M059J (cell line): ENCODE results near the gene B3GLCT. TPM values are rescaled to one million over a fixed set of nuclear protein-coding genes. Genes with fewer than 3 reads are reported as not detected.
"Not testable (repeated sequence)": the region's sequence is repeated elsewhere in the genome, so short reads cannot be mapped to it uniquely, and the experiment has no call there.

ENCODE experiments used
- DNase-seq: peaks from one replicate; pipeline ENCODE4 v3.0.0-alpha.2; 2012; ENCODE audit warnings: low read depth
- total RNA-seq: library from RNA; depleted of rRNA; stranded (reverse); fragments of >200 nt; shearing (Covaris generic); gene quantifications from 2 replicates; pipeline ENCODE4 v1.2.3, GENCODE V29; 2014; rRNA removed

The B3GLCT gene
- total RNA-seq, result 22.1 and 23.2 TPM in 2 replicates

GRCh38 chr13:31199849-31200636 lies at the start of gene B3GLCT:
Gene B3GLCT, plus strand, starts transcription at chr13:31199975. Its CDS starts 110 bp downstream, at chr13:31200085.
- peak; percentile 71 for DNase-seq

- DNase-seq, result no peak
These were observed 49.3 kb upstream of the B3GLCT start for GRCh38 chr13:31150315-31150985.

- DNase-seq, result no peak
These were observed 47.9 kb upstream of the B3GLCT start for GRCh38 chr13:31151837-31152236.

- DNase-seq, result no peak
These were observed 44.8 kb upstream of the B3GLCT start for GRCh38 chr13:31154939-31155338.

DNA sequence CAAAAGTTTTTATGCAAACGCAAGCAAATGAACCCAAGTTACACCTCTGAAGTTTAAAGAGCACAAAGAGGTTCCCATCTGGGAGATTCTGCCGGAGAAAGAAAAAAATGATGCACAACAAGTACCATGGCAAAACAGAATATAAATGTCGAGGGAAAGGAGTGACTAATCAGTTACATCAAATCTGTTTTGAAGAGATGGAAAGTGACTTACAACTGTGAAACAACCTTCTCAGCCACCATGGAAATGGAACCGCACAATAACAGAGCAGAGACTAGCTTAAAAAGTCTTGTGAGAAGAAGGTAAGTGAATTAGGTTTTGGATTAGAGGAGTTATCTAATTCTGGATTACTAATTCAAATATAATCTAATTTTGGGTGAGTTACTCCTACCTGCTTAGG lies 40.5 kb upstream of the B3GLCT start:
- DNase-seq, result peak; percentile 15

GRCh38 chr13:31160857-31161556 lies 38.8 kb upstream of the B3GLCT start:
- DNase-seq, result peak; percentile 69

- peak; percentile 97 for DNase-seq
These were observed 38.1 kb upstream of the B3GLCT start, which contains the start of gene HSPH1 for GRCh38 chr13:31161557-31162150. Gene HSPH1, minus strand, starts transcription at chr13:31161904. Its CDS starts 322 bp downstream, at chr13:31161582.

DNA sequence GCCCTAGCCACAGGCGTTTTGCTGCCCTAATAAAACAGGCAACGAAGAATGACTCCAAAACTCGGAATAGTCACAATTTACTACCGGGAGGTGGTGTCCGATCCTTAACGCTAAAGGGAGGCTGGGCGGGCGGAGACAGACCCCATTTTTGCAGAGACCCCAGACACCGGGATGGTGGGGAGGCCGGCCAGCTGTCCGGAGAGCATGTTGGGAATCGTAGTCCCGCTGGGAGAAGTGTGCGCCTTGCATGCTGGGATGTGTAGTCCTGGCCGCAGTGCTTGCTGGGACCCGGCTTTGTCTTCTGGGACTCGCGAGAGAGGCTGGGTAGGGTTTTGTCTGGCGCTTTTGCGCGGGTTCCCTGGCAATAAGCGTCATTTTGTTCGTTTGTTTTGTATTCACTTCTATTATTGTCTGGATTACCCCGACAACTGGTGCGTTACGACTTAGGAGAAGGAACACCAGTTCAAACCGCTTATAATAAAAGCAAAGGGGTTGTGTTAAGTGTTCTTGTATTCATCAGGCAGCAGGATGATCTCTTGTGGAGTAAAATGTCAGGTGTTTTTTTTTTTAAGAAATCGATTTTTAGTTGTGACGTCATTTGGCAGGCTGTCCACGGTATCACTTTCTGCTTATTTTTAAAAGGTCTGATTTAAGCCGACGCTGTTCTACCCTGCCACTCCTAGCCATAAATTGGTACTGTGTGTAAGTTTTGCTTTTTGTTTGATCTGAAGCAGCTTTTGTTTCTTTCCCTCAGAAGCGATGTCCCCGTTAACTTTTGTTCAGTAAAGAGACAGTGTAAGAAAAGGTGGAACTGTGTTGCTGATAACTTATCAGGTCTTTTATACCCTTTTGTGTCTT lies 37.4 kb upstream of the B3GLCT start:
- DNase-seq, result peak; percentile 97

DNA sequence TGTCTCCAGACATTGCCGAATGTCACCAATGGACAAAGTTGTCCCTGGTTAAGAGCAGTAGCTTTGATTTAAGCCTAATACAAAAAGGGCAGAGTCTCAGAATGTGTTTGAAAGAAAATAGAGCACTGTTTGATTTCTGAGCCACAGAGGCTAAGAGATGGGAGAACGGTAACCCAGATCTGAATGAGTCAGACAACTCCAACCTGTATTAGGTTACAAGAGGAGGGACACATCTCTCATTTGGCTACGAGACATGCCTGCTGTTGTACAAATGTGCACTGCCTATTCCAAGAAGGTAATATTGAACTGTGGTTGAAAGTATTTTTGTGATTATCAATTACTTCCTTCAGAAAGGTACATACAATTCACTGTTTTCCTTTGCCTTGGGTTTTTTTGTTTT lies 33.2 kb upstream of the B3GLCT start:
- peak; percentile 65 for DNase-seq

- DNase-seq, result no peak
These were observed 32.3 kb upstream of the B3GLCT start for GRCh38 chr13:31167490-31167889.

GRCh38 chr13:31168166-31168565 lies 31.6 kb upstream of the B3GLCT start:
- DNase-seq, result no peak

DNA sequence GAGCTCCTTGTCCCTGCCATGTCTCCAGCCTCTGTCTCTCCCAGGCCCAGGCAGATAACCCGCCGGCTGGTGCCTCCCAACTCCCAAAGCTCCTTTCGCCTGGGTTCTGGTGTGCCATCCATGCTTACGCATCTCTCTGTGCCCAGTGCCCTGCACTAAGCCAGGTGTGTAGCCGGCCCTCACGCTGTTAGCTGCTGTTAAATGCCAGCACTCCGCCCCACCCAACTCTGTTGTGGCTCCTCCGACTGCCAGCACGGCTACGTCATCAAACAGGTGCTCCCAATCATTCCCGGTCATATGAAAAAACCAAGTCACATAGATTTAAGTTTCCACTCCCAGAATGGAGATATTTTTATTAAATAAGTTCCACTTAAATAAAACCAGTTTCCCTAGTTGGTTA lies 31.0 kb upstream of the B3GLCT start:
- DNase-seq, result no peak

DNA sequence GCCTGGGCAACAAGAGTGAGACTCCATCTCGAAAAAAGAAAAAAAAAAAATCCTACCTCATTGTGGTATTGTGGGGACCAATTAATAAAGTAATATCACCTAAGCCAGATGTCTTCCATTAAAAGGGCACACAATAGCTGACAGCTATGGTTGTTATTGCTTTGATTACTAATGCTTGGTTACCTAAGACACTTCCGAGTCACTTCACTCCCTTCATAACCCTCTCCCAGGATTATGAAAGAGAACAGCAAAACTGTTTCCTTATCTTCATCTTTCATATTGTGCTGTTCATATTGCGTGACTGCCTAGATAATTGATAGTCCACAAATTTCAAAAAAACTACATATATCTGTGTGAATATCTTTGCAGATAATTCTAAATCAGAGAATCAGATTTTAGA lies 27.8 kb upstream of the B3GLCT start:
- peak; percentile 55 for DNase-seq

GRCh38 chr13:31172535-31172934 lies 27.2 kb upstream of the B3GLCT start:
- peak; percentile 93 for DNase-seq

- DNase-seq, result peak; percentile 37
These were observed 25.8 kb upstream of the B3GLCT start for GRCh38 chr13:31174018-31174417.

GRCh38 chr13:31175847-31176532 lies 23.8 kb upstream of the B3GLCT start:
- DNase-seq, result no peak

DNA sequence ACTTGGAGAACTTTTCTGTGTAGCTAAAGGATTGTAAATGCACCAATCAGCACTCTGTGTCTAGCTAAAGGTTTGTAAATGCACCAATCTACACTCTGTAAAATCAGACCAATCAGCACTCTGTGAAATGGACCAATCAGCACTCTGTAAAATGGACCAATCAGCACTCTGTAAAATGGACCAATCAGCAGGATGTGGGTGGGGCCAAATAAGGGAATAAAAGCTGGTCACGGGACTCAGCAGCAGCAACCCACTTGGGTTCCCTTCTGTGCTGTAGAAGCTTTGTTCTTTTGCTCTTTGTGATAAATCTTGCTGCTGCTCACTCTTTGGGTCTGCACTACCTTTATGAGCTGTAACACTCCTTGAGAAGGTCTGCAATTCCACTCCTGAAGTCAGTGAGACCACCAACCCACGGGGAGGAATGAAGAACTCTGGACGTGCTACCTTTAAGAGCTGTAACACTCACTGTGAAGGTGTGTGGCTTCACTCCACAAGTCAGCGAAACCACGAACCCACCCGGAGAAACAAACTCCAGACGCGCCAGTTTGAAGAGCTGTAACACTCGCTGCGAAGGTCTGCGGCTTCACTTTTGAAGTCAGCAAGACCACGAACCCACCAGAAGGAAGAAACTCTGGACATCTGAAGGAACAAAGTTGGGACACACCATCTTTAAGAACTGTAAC lies 21.8 kb upstream of the B3GLCT start:
- DNase-seq, result not testable (repeated sequence)

- DNase-seq, result no peak
These were observed 20.5 kb upstream of the B3GLCT start for GRCh38 chr13:31179241-31179640.

DNA sequence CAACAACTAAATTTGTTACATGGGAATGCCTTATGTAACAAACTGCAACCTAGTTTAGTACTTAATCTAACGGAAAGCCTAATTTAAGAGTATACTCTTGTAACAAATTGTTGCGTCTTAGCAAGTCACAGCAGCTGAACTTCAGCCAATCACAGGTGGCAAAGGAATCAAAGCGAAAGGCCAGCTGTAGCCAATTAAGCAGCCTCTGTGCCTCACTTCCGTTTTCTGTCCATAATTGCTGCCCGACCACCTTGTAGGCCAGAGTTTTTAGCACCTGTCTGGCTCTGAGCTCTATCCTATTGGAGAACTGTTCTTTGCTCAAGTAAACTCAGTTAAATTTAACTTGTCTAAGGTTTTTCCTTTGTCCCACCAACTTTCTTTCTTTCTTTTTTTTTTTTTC lies 20.0 kb upstream of the B3GLCT start:
- DNase-seq, result no peak

DNA sequence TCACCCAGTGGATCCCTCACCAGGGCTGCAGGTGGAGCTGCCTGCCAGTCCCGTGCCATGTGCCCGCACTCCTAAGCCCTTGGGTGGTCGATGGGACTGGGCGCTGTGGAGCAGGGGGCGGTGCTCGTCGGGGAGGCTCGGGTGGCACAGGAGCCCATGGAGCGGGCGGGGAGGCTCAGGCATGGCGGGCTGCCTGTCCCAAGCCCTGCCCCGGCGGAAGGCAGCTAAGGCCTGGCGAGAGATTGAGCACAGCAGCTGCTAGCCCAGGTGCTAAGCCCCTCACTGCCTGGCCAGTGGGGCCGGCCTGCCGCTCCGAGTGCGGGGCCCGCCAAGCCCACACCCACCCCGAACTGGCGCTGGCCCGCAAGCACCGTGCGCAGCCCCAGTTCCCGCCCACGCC lies 16.8 kb upstream of the B3GLCT start:
- DNase-seq, result no peak
